HG02642 (cell line): ENCODE data around the gene FBXO47.

Experiments
- ATAC-seq: cut with Tn5 transposase; IDR thresholded peaks from one replicate; pipeline ENCODE4 v1.9.1; 2021; ENCODE audit warnings: mild to moderate bottlenecking; ENCODE audit not compliant: unreplicated experiment, poor library complexity

The FBXO47 gene

GRCh38 chr17:38967290-38967738, at the start of gene FBXO47:
FBXO47 (minus strand) TSS chr17:38967403; CDS start chr17:38963025, 4,378 bp downstream.
- peak; percentile 71 for ATAC-seq

GRCh38 chr17:39016193-39017153, 49.3 kb upstream of the FBXO47 start:
- ATAC-seq = no peak

GRCh38 chr17:39015546-39015935, 48.3 kb upstream of the FBXO47 start:
- no peak for ATAC-seq

GRCh38 chr17:39014795-39015545, 47.8 kb upstream of the FBXO47 start:
- no peak for ATAC-seq

- no peak for ATAC-seq
Measured at GRCh38 chr17:39014044-39014794, 47.0 kb upstream of the FBXO47 start.

GRCh38 chr17:39012725-39013124, 45.5 kb upstream of the FBXO47 start:
- ATAC-seq = no peak

GRCh38 chr17:39011907-39012468, 44.8 kb upstream of the FBXO47 start:
- ATAC-seq = no peak

GRCh38 chr17:39009581-39010001, 42.4 kb upstream of the FBXO47 start:
- no peak for ATAC-seq

GRCh38 chr17:39008633-39009032, 41.4 kb upstream of the FBXO47 start:
- ATAC-seq = no peak

- ATAC-seq = no peak
Measured at GRCh38 chr17:39002991-39003715, 36.0 kb upstream of the FBXO47 start.

- no peak for ATAC-seq
Measured at GRCh38 chr17:39001703-39002637, 34.8 kb upstream of the FBXO47 start.

GRCh38 chr17:39000021-39000601, 32.9 kb upstream of the FBXO47 start:
- no peak for ATAC-seq

- no peak for ATAC-seq
Measured at GRCh38 chr17:38996660-38997337, 29.6 kb upstream of the FBXO47 start.

GRCh38 chr17:38994026-38994425, 26.8 kb upstream of the FBXO47 start:
- ATAC-seq = no peak

- ATAC-seq = no peak
Measured at GRCh38 chr17:38984666-38985065, 17.5 kb upstream of the FBXO47 start.

- no peak for ATAC-seq
Measured at GRCh38 chr17:38982858-38983746, 15.9 kb upstream of the FBXO47 start.

- ATAC-seq = no peak
Measured at GRCh38 chr17:38981636-38982035, 14.4 kb upstream of the FBXO47 start.
